C4-2B (cell line): Measurements from ENCODE around the gene TES.

Source experiments
- ZFX ChIP-seq: fragments of 450-650 bp; IDR thresholded peaks from 2 replicates; pipeline ENCODE4 v1.6.1; 2017
- TF ChIP-seq, protein P1 (sequence below): fragments of 450-650 bp; conservative IDR thresholded peaks from 2 replicates; pipeline ENCODE4 v1.5.1; 2017; ENCODE audit warnings: mild to moderate bottlenecking

- TF ChIP-seq, protein P1, sequence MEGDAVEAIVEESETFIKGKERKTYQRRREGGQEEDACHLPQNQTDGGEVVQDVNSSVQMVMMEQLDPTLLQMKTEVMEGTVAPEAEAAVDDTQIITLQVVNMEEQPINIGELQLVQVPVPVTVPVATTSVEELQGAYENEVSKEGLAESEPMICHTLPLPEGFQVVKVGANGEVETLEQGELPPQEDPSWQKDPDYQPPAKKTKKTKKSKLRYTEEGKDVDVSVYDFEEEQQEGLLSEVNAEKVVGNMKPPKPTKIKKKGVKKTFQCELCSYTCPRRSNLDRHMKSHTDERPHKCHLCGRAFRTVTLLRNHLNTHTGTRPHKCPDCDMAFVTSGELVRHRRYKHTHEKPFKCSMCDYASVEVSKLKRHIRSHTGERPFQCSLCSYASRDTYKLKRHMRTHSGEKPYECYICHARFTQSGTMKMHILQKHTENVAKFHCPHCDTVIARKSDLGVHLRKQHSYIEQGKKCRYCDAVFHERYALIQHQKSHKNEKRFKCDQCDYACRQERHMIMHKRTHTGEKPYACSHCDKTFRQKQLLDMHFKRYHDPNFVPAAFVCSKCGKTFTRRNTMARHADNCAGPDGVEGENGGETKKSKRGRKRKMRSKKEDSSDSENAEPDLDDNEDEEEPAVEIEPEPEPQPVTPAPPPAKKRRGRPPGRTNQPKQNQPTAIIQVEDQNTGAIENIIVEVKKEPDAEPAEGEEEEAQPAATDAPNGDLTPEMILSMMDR: peak; percentile 92
- TF ChIP-seq ZFX: no peak
Measured at GRCh38 chr7:116180302-116180701, 30.0 kb upstream of the TES start.
